ENCODE results near the gene SF3B2.
"Not testable (repeated sequence)": the region's sequence is repeated elsewhere in the genome, so short reads cannot be mapped to it uniquely, and the experiment has no call there.

The SF3B2 gene

DNA sequence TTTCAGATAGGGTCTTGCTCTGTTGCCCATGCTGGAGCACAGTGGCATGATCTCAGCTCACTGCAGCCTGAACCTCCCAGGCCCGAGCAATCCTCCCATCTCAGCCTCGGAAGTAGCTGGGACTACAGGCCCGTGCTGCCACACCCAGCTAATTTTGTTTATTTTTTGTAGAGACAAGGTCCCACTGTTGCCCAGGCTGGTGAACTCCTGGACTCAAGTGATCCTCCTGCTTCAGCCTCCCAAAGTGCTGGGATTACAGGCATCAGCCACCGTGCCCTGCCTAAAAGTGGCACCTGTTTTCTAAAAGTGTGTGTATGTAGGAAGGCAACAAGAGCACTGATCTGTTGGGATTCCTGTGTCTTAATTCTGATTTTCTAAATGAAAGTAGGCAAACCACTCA lies 38.1 kb downstream of the SF3B2 start:
- no peak for ATAC-seq (ENCODE audit: insufficient read depth, low read depth)
- Histone ChIP-seq H3K79me2 (ENCODE audit: insufficient read depth, low read length) (peaks cover 9% of the 10 kb centered on the region; the same call in 1 of the 2 replicates), H3K4me3 (ENCODE audit: low read depth in 1 of 2, low read length in 2 of 2) (no peak overlapping the region), H3K36me3 (ENCODE audit: insufficient read depth, low read length) (no peaks in the 10 kb centered on the region), H3K9ac (ENCODE audit: low read depth, low read length) (no peak overlapping the region), H2AFZ (ENCODE audit: low read depth, low read length) (no peak overlapping the region), H3K27ac (ENCODE audit: low read length) (no peak overlapping the region), H3K9me3 (ENCODE audit: insufficient read depth, low read length, severe bottlenecking) (no peaks in the 10 kb centered on the region), H3K27me3 (ENCODE audit: insufficient read depth, low read length, poor library complexity) (no peaks in the 10 kb centered on the region), H3K4me2 (ENCODE audit: insufficient read depth, low read length) (no peak overlapping the region), H3K4me1 (ENCODE audit: insufficient read depth, low read length) (no peaks in the 10 kb centered on the region), H4K20me1 (ENCODE audit: insufficient read depth, low read length) (no peaks in the 10 kb centered on the region)
- DNase-seq, result no peak
- TF ChIP-seq, protein P1, sequence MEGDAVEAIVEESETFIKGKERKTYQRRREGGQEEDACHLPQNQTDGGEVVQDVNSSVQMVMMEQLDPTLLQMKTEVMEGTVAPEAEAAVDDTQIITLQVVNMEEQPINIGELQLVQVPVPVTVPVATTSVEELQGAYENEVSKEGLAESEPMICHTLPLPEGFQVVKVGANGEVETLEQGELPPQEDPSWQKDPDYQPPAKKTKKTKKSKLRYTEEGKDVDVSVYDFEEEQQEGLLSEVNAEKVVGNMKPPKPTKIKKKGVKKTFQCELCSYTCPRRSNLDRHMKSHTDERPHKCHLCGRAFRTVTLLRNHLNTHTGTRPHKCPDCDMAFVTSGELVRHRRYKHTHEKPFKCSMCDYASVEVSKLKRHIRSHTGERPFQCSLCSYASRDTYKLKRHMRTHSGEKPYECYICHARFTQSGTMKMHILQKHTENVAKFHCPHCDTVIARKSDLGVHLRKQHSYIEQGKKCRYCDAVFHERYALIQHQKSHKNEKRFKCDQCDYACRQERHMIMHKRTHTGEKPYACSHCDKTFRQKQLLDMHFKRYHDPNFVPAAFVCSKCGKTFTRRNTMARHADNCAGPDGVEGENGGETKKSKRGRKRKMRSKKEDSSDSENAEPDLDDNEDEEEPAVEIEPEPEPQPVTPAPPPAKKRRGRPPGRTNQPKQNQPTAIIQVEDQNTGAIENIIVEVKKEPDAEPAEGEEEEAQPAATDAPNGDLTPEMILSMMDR (IDR thresholded peaks at IDR 0.05; ENCODE audit: borderline replicate concordance, extremely low read depth, low read length, poor library complexity, severe bottlenecking), result no peak
- TF ChIP-seq EZH2 (IDR thresholded peaks at IDR 0.05; ENCODE audit: borderline replicate concordance, low read depth, low read length, severe bottlenecking), result no peak

DNA sequence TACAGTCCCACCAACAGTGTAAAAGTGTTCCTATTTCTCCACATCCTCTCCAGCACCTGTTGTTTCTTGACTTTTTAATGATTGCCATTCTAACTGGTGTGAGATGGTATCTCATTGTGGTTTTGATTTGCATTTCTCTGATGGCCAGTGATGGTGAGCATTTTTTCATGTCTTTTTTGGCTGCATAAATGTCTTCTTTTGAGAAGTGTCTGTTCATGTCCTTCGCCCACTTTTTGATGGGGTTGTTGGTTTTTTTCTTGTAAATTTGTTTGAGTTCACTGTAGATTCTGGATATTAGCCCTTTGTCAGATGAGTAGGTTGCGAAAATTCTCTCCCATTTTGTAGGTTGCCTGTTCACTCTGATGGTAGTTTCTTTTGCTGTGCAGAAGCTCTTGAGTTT lies 40.0 kb downstream of the SF3B2 start:
- H3K9ac ChIP-seq (ENCODE audit: low read depth, low read length); H3K9me3 ChIP-seq (ENCODE audit: insufficient read depth, low read length, severe bottlenecking); H3K27ac ChIP-seq (ENCODE audit: low read length); H3K27me3 ChIP-seq (ENCODE audit: insufficient read depth, low read length, poor library complexity); H3K4me3 ChIP-seq (ENCODE audit: low read depth in 1 of 2, low read length in 2 of 2); H4K20me1 ChIP-seq (ENCODE audit: insufficient read depth, low read length); H3K79me2 ChIP-seq (ENCODE audit: insufficient read depth, low read length); H3K36me3 ChIP-seq (ENCODE audit: insufficient read depth, low read length); H3K4me1 ChIP-seq (ENCODE audit: insufficient read depth, low read length); DNase-seq; ATAC-seq (ENCODE audit: insufficient read depth, low read depth); H3K4me2 ChIP-seq (ENCODE audit: insufficient read depth, low read length); H2AFZ ChIP-seq (ENCODE audit: low read depth, low read length): not testable (repeated sequence)

DNA sequence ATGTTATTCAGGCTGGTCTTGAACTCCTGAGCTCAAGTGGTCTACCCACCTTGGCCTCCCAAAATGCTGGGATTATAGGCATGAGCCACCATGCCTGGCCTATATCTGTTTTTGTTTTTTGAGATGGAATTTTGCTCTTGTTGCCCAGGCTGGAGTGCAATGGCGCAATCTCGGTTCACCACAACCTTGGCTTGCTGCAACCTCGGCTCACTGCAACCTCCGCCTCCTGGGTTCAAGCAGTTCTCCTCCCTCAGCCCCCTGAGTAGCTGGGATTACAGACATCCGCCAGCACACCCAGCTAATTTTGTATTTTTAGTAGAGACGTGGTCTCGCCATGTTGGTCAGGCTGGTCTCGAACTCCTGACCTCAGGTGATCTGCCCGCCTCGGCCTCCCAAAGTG lies 47.6 kb downstream of the SF3B2 start:
- H3K36me3 ChIP-seq (ENCODE audit: insufficient read depth, low read length); H3K9ac ChIP-seq (ENCODE audit: low read depth, low read length); H3K9me3 ChIP-seq (ENCODE audit: insufficient read depth, low read length, severe bottlenecking); H3K4me2 ChIP-seq (ENCODE audit: insufficient read depth, low read length); ATAC-seq (ENCODE audit: insufficient read depth, low read depth); H2AFZ ChIP-seq (ENCODE audit: low read depth, low read length); H3K27me3 ChIP-seq (ENCODE audit: insufficient read depth, low read length, poor library complexity); DNase-seq; H3K4me3 ChIP-seq (ENCODE audit: low read depth in 1 of 2, low read length in 2 of 2); H3K27ac ChIP-seq (ENCODE audit: low read length); H3K79me2 ChIP-seq (ENCODE audit: insufficient read depth, low read length); H4K20me1 ChIP-seq (ENCODE audit: insufficient read depth, low read length): not testable (repeated sequence)
- H3K4me1 ChIP-seq (ENCODE audit: insufficient read depth, low read length), result peaks cover 19% of the 10 kb centered on the region

GRCh38 chr11:66100272-66101065 lies 48.3 kb downstream of the SF3B2 start:
- peak; percentile 59 for DNase-seq
- H2AFZ ChIP-seq (ENCODE audit: low read depth, low read length), result no peak overlapping the region; the same call in 1 of the 2 replicates
- H4K20me1 ChIP-seq (ENCODE audit: insufficient read depth, low read length), result peaks cover 4% of the 10 kb centered on the region; the same call in 1 of the 2 replicates
- peak; percentile 92 for ATAC-seq (ENCODE audit: insufficient read depth, low read depth)
- H3K27me3 ChIP-seq (ENCODE audit: insufficient read depth, low read length, poor library complexity), result no peaks in the 10 kb centered on the region
- no peaks in the 10 kb centered on the region for H3K9me3 ChIP-seq (ENCODE audit: insufficient read depth, low read length, severe bottlenecking)
- H3K36me3 ChIP-seq (ENCODE audit: insufficient read depth, low read length), result no peaks in the 10 kb centered on the region
- H3K4me2 ChIP-seq (ENCODE audit: insufficient read depth, low read length), result peak overlapping the region; percentile 37; the same call in 1 of the 2 replicates
- peak overlapping the region; percentile 40 for H3K27ac ChIP-seq (ENCODE audit: low read length)
- peak overlapping the region; percentile 1; the same call in 1 of the 2 replicates for H3K9ac ChIP-seq (ENCODE audit: low read depth, low read length)
- no peak overlapping the region for H3K4me3 ChIP-seq (ENCODE audit: low read depth in 1 of 2, low read length in 2 of 2)
- H3K4me1 ChIP-seq (ENCODE audit: insufficient read depth, low read length), result peaks cover 19% of the 10 kb centered on the region
- H3K79me2 ChIP-seq (ENCODE audit: insufficient read depth, low read length), result no peaks in the 10 kb centered on the region
- TF ChIP-seq, protein P1 (IDR thresholded peaks at IDR 0.05; ENCODE audit: borderline replicate concordance, extremely low read depth, low read length, poor library complexity, severe bottlenecking), result no peak

Data from DND-41 (cell line).